Astrocyte (in vitro differentiated cells and primary cell): ENCODE measurements around the gene C16orf86.

Source experiments
- CTCF ChIP-seq: IDR thresholded peaks from 2 replicates; pipeline ENCODE4 v1.5.1; 2011; ENCODE audit warnings: low read depth, mild to moderate bottlenecking, inconsistent platforms, low read length, moderate library complexity; ENCODE audit not compliant: insufficient read depth
- EZH2 ChIP-seq: IDR thresholded peaks from 2 replicates; pipeline ENCODE4 v1.6.1; 2012; ENCODE audit warnings: mild to moderate bottlenecking, low read length, inconsistent platforms; ENCODE audit not compliant: insufficient read depth

GRCh38 chr16:67678354-67679023 lies 11.9 kb downstream of the C16orf86 start:
- no peak for TF ChIP-seq CTCF
- TF ChIP-seq EZH2 = no peak
